Measurements from ENCODE around the gene TPCN2. TPM values are rescaled to one million over a fixed set of nuclear protein-coding genes. Genes with fewer than 3 reads are reported as not detected.
"Not testable (repeated sequence)": the region's sequence is repeated elsewhere in the genome, so short reads cannot be mapped to it uniquely, and the experiment has no call there.

TPCN2 gene
- total RNA-seq, 3 donors from 2014 or later, result 5.8 to 8.4 (median 7.1) TPM

- Mint-ChIP-seq H3K9me3 (no peaks in the 10 kb centered on the region), H3K36me3 (ENCODE audit: insufficient read depth) (no peaks in the 10 kb centered on the region), H3K4me1 (ENCODE audit: low read depth) (no peaks in the 10 kb centered on the region), H3K4me3 (no peak overlapping the region), H3K27me3 (ENCODE audit: low read depth) (no peaks in the 10 kb centered on the region)
- ATAC-seq, result no peak
- DNase-seq, result no peak
Measured at GRCh38 chr11:69063652-69064260, 15.0 kb downstream of the TPCN2 start.

GRCh38 chr11:69064394-69064957, 15.7 kb downstream of the TPCN2 start:
- Mint-ChIP-seq H3K27me3 (ENCODE audit: low read depth) (no peaks in the 10 kb centered on the region), H3K4me1 (ENCODE audit: low read depth) (no peaks in the 10 kb centered on the region), H3K4me3 (no peak overlapping the region), H3K36me3 (ENCODE audit: insufficient read depth) (no peaks in the 10 kb centered on the region), H3K9me3 (no peaks in the 10 kb centered on the region)
- DNase-seq (no peak), ATAC-seq (no peak)

GRCh38 chr11:69065147-69065710, 16.5 kb downstream of the TPCN2 start:
- ATAC-seq, result no peak
- H3K4me3 Mint-ChIP-seq, result no peak overlapping the region

GRCh38 chr11:69066122-69067112, 17.7 kb downstream of the TPCN2 start:
- H3K4me1 Mint-ChIP-seq (ENCODE audit: low read depth), result no peaks in the 10 kb centered on the region
- H3K4me3 Mint-ChIP-seq, result no peak overlapping the region
- ATAC-seq, result no peak

More at GRCh38 chr11:69065147-69065710, 16.5 kb downstream of the TPCN2 start:
- no peaks in the 10 kb centered on the region for H3K4me1 Mint-ChIP-seq (ENCODE audit: low read depth)
- no peaks in the 10 kb centered on the region for H3K9me3 Mint-ChIP-seq
- peaks cover 1% of the 10 kb centered on the region for H3K36me3 Mint-ChIP-seq (ENCODE audit: insufficient read depth)
- H3K27me3 Mint-ChIP-seq (ENCODE audit: low read depth), result no peaks in the 10 kb centered on the region
- no peak for DNase-seq

GRCh38 chr11:69067200-69067599, 18.5 kb downstream of the TPCN2 start:
- H3K36me3 Mint-ChIP-seq (ENCODE audit: insufficient read depth), result peaks cover 5% of the 10 kb centered on the region
- H3K4me3 Mint-ChIP-seq, result no peak overlapping the region
- H3K27me3 Mint-ChIP-seq (ENCODE audit: low read depth), result no peaks in the 10 kb centered on the region
- no peak for ATAC-seq
- H3K9me3 Mint-ChIP-seq, result no peaks in the 10 kb centered on the region
- no peak for DNase-seq
- H3K4me1 Mint-ChIP-seq (ENCODE audit: low read depth), result no peaks in the 10 kb centered on the region

More at GRCh38 chr11:69066122-69067112, 17.7 kb downstream of the TPCN2 start:
- no peaks in the 10 kb centered on the region for H3K27me3 Mint-ChIP-seq (ENCODE audit: low read depth)
- peaks cover 5% of the 10 kb centered on the region for H3K36me3 Mint-ChIP-seq (ENCODE audit: insufficient read depth)
- no peak for DNase-seq
- H3K9me3 Mint-ChIP-seq, result no peaks in the 10 kb centered on the region

- no peaks in the 10 kb centered on the region for H3K9me3 Mint-ChIP-seq
- ATAC-seq (no peak), DNase-seq (no peak)
- no peaks in the 10 kb centered on the region for H3K27me3 Mint-ChIP-seq (ENCODE audit: low read depth)
- peaks cover 10% of the 10 kb centered on the region for H3K36me3 Mint-ChIP-seq (ENCODE audit: insufficient read depth)
- no peaks in the 10 kb centered on the region for H3K4me1 Mint-ChIP-seq (ENCODE audit: low read depth)
- no peak overlapping the region for H3K4me3 Mint-ChIP-seq
Measured at GRCh38 chr11:69071086-69071800, 22.5 kb downstream of the TPCN2 start.

GRCh38 chr11:69071956-69072355, 23.2 kb downstream of the TPCN2 start:
- H3K9me3 Mint-ChIP-seq, result no peaks in the 10 kb centered on the region
- no peak for ATAC-seq
- H3K4me1 Mint-ChIP-seq (ENCODE audit: low read depth), result no peaks in the 10 kb centered on the region
- H3K36me3 Mint-ChIP-seq (ENCODE audit: insufficient read depth), result peaks cover 10% of the 10 kb centered on the region
- no peak for DNase-seq
- no peak overlapping the region for H3K4me3 Mint-ChIP-seq
- H3K27me3 Mint-ChIP-seq (ENCODE audit: low read depth), result no peaks in the 10 kb centered on the region

- Mint-ChIP-seq H3K27me3 (ENCODE audit: low read depth) (no peaks in the 10 kb centered on the region), H3K4me3 (no peak overlapping the region), H3K4me1 (ENCODE audit: low read depth) (no peaks in the 10 kb centered on the region), H3K9me3 (no peaks in the 10 kb centered on the region), H3K36me3 (ENCODE audit: insufficient read depth) (peaks cover 13% of the 10 kb centered on the region)
- DNase-seq, result no peak
- no peak for ATAC-seq
Measured at GRCh38 chr11:69073469-69073868, 24.7 kb downstream of the TPCN2 start.

- Mint-ChIP-seq H3K9me3 (no peaks in the 10 kb centered on the region), H3K4me1 (ENCODE audit: low read depth) (peaks cover 4% of the 10 kb centered on the region), H3K27me3 (ENCODE audit: low read depth) (no peaks in the 10 kb centered on the region), H3K36me3 (ENCODE audit: insufficient read depth) (peaks cover 13% of the 10 kb centered on the region), H3K4me3 (no peak overlapping the region)
- ATAC-seq (no peak), DNase-seq (no peak)
Measured at GRCh38 chr11:69074375-69075140, 25.8 kb downstream of the TPCN2 start.

- Mint-ChIP-seq H3K9me3 (no peaks in the 10 kb centered on the region), H3K36me3 (ENCODE audit: insufficient read depth) (peaks cover 8% of the 10 kb centered on the region), H3K4me3 (no peak overlapping the region), H3K27me3 (ENCODE audit: low read depth) (no peaks in the 10 kb centered on the region), H3K4me1 (ENCODE audit: low read depth) (peaks cover 12% of the 10 kb centered on the region)
- DNase-seq (no peak), ATAC-seq (no peak)
Measured at GRCh38 chr11:69075421-69076128, 26.8 kb downstream of the TPCN2 start.

- H3K4me1 Mint-ChIP-seq (ENCODE audit: low read depth), result peaks cover 15% of the 10 kb centered on the region
- ATAC-seq (no peak), DNase-seq (no peak)
- H3K9me3 Mint-ChIP-seq, result no peaks in the 10 kb centered on the region
- H3K27me3 Mint-ChIP-seq (ENCODE audit: low read depth), result no peaks in the 10 kb centered on the region
- H3K4me3 Mint-ChIP-seq, result no peak overlapping the region
- H3K36me3 Mint-ChIP-seq (ENCODE audit: insufficient read depth), result peaks cover 8% of the 10 kb centered on the region
Measured at GRCh38 chr11:69076129-69076791, 27.5 kb downstream of the TPCN2 start.

- ATAC-seq; H3K9me3 Mint-ChIP-seq; H3K4me3 Mint-ChIP-seq; H3K36me3 Mint-ChIP-seq (ENCODE audit: insufficient read depth); H3K27me3 Mint-ChIP-seq (ENCODE audit: low read depth); DNase-seq: not testable (repeated sequence)
- peaks cover 15% of the 10 kb centered on the region for H3K4me1 Mint-ChIP-seq (ENCODE audit: low read depth)
Measured at GRCh38 chr11:69076977-69077376, 28.2 kb downstream of the TPCN2 start.

Measured in activated T-cell treated with anti-CD3 and anti-CD28 coated beads, Interleukin-2, amount 50 U/mL, for 4 hours (primary cell).